Lower lobe of right lung (tissue), 2 donors: ENCODE measurements around the gene ROBO1. TPM values are rescaled to one million over a fixed set of nuclear protein-coding genes. Genes with fewer than 3 reads are reported as not detected.

Experiments
- ATAC-seq, 2 donors: fragments of 200-7000 bp; cut with Tn5 transposase; one replicate each; pipeline ENCODE4 v1.9.1; 2020 to 2022; ENCODE audit warnings: mild to moderate bottlenecking in 2 of 2, moderate library complexity in 2 of 2
- DNase-seq: peaks from one replicate; pipeline ENCODE4 v3.0.0-alpha.2; 2020
- H3K27ac ChIP-seq: fragments of 200-600 bp; one replicate; pipeline ENCODE4 v1.8.0; 2022
- H3K27me3 ChIP-seq: fragments of 200-600 bp; one replicate; pipeline ENCODE4 v1.8.0; 2022; ENCODE audit warnings: low read depth
- H3K36me3 ChIP-seq: fragments of 200-600 bp; one replicate; pipeline ENCODE4 v1.8.0; 2022; ENCODE audit warnings: mild to moderate bottlenecking
- H3K4me1 ChIP-seq: fragments of 200-600 bp; one replicate; pipeline ENCODE4 v1.8.0; 2022
- H3K4me3 ChIP-seq: fragments of 200-600 bp; one replicate; pipeline ENCODE4 v1.8.0; 2022; ENCODE audit warnings: mild to moderate bottlenecking
- H3K9me3 ChIP-seq: fragments of 200-600 bp; one replicate; pipeline ENCODE4 v1.8.0; 2022
- intact Hi-C: fragments of 100-400 bp; cut with DNase I; formaldehyde crosslinking; loops from one replicate; pipeline ENCODE4 v1.11.0; 2022
- total RNA-seq: library from RNA; stranded (reverse); fragmentation: NEBNext Ultra II Directional; extraction: Animal tissue kit (Norgen Biotek cat#: 25700); gene quantifications from one replicate; pipeline ENCODE4 v1.2.1, GENCODE V29; 2021
- TF ChIP-seq, protein P1 (sequence below): fragments of 200-600 bp; IDR thresholded peaks from one replicate; pipeline ENCODE4 v1.8.0; 2022; ENCODE audit warnings: antibody characterized with exemption, mild to moderate bottlenecking
- donor health status: DM: no; HTN: yes; CAD: no; lungs with severe emphysema.

Gene ROBO1
- total RNA-seq, 1 donor from 2014 or later, result 14.8 TPM

DNA sequence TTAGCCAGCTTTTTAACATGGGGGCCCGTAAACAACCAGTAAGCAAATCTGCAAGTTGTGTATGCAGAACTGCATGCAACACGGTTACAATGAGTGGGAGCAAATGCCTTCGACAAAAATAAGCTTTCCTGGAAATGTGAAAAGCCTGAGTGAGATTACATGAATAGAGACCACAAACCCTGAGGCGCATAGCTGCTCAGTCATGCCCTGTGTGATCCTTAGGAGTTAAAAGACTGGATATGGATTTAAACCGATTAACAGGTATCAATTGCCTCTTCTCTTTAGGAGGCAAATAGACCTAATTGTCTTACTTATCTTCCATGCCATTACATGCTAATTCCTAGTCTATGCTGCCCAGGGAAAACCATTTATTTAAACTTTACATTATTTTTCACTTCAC, 810.3 kb downstream of the ROBO1 start:
- intact Hi-C loops, result no loop called here
- no peak for ATAC-seq

DNA sequence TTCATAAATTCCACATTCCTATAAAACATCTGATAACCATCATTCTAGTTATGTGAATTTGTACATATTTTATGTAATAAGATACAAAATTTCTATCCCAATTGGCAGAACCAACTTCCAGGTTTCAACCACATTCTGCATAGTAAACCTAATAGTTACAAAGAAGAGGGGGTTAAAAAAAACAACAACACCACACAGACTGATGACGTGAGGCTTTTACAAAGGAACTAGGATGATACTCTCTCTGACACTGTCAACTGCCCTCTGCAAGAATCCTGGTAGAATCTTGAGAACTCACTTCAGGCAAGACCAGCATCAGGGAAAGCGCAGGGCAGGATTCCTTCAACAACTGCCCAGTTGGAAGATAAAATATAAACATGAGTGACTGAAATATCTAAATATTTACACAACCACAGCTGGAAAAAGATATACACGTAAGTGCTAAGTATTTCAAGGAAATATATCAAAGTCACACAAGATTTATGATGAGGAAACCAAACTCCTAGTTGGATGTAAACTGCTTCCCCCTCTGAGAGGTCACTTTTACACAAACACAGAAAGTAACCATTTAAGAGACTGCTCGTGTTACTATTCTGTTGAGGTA, 816.4 kb downstream of the ROBO1 start:
- no peak for DNase-seq
- H3K36me3 ChIP-seq, result no peaks in the 10 kb centered on the region
- intact Hi-C loops, result no loop called here

More for the DNA sequence above, 810.3 kb downstream of the ROBO1 start:
- H3K27ac ChIP-seq, result no peak overlapping the region
- TF ChIP-seq, protein P1, sequence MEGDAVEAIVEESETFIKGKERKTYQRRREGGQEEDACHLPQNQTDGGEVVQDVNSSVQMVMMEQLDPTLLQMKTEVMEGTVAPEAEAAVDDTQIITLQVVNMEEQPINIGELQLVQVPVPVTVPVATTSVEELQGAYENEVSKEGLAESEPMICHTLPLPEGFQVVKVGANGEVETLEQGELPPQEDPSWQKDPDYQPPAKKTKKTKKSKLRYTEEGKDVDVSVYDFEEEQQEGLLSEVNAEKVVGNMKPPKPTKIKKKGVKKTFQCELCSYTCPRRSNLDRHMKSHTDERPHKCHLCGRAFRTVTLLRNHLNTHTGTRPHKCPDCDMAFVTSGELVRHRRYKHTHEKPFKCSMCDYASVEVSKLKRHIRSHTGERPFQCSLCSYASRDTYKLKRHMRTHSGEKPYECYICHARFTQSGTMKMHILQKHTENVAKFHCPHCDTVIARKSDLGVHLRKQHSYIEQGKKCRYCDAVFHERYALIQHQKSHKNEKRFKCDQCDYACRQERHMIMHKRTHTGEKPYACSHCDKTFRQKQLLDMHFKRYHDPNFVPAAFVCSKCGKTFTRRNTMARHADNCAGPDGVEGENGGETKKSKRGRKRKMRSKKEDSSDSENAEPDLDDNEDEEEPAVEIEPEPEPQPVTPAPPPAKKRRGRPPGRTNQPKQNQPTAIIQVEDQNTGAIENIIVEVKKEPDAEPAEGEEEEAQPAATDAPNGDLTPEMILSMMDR, result no peak
- H3K4me1 ChIP-seq, result no peaks in the 10 kb centered on the region
- no peak for DNase-seq
- H3K4me3 ChIP-seq, result no peak overlapping the region
- no peaks in the 10 kb centered on the region for H3K36me3 ChIP-seq
- H3K27me3 ChIP-seq, result no peaks in the 10 kb centered on the region
- no peaks in the 10 kb centered on the region for H3K9me3 ChIP-seq

DNA sequence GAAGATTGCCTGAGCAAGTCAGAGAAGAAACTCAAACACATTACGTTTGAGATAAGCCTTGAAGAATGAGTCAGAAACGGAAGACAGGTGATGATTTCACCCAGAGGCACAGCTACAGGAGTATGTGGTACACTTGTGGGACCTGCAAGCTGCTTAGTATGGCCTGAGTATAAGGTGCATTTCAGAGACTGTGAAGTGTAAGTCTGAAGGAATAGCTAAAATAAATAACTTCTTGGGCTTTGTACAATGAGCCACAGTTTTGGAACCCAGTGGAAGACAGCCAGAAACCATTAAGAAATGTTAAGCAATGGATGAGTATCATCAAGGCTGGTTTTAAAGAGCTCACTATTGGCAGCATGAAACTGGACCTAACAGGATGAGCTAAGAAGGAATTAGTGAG, 826.2 kb downstream of the ROBO1 start:
- intact Hi-C loops, result no loop called here
- no peaks in the 10 kb centered on the region for H3K4me1 ChIP-seq
- no peaks in the 10 kb centered on the region for H3K36me3 ChIP-seq
- H3K4me3 ChIP-seq, result no peak overlapping the region
- H3K27ac ChIP-seq, result no peak overlapping the region
- ATAC-seq (peak; percentile 61 to 80), DNase-seq (no peak)
- H3K9me3 ChIP-seq, result no peaks in the 10 kb centered on the region
- TF ChIP-seq, protein P1, result no peak
- H3K27me3 ChIP-seq, result no peaks in the 10 kb centered on the region

More for the DNA sequence above, 816.4 kb downstream of the ROBO1 start:
- no peak for ATAC-seq
- no peak overlapping the region for H3K27ac ChIP-seq
- no peaks in the 10 kb centered on the region for H3K27me3 ChIP-seq
- no peak overlapping the region for H3K4me3 ChIP-seq
- H3K4me1 ChIP-seq, result no peaks in the 10 kb centered on the region
- H3K9me3 ChIP-seq, result no peaks in the 10 kb centered on the region
- TF ChIP-seq, protein P1, result no peak

DNA sequence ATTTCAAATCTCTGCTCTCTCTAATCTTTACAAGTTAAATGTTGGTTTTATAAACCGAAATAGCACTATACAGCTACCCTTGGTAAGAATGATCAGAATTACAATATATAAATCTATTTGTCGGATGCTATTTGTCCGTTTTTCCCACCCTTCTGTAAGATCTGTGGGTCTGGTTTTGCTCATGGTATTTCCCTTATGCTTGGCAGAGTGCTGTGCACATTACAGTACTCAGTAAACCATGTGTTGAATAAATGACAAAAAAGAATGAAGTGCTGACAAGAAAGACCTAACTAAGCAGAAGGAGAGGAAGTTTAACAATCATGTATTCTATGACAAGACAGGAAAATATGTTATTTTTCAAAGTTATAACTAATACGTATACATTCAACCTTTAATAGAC, 827.2 kb downstream of the ROBO1 start:
- no peaks in the 10 kb centered on the region for H3K9me3 ChIP-seq
- no peak overlapping the region for H3K27ac ChIP-seq
- ATAC-seq (no peak), DNase-seq (no peak)
- no peaks in the 10 kb centered on the region for H3K36me3 ChIP-seq
- TF ChIP-seq, protein P1, result no peak
- intact Hi-C loops, result no loop called here
- no peaks in the 10 kb centered on the region for H3K27me3 ChIP-seq
- H3K4me3 ChIP-seq, result no peak overlapping the region
- H3K4me1 ChIP-seq, result no peaks in the 10 kb centered on the region

DNA sequence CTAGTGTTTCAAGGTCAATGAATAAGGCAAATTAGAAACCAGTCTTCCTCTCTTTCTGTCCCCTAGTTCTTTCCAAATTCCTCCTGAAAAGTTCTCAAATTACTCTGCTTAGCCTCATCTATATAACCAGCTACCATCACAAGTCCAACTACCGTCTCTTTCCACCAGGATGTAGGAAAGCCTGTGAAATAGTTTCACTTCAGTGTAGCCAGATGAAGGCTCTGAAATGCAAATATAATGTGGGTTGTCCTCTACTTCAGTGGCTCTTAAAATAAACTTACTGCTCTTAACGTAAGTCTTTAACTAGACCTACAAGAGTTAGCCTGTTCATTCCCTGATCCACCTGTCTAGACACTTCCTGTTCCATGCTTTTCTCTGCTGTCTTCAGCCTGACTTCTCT, 827.7 kb downstream of the ROBO1 start:
- H3K9me3 ChIP-seq, result no peaks in the 10 kb centered on the region
- ATAC-seq (no peak), DNase-seq (no peak)
- H3K27ac ChIP-seq, result no peak overlapping the region
- intact Hi-C loops, result no loop called here
- no peaks in the 10 kb centered on the region for H3K4me1 ChIP-seq
- no peaks in the 10 kb centered on the region for H3K27me3 ChIP-seq
- no peak overlapping the region for H3K4me3 ChIP-seq
- TF ChIP-seq, protein P1, result no peak
- no peaks in the 10 kb centered on the region for H3K36me3 ChIP-seq

DNA sequence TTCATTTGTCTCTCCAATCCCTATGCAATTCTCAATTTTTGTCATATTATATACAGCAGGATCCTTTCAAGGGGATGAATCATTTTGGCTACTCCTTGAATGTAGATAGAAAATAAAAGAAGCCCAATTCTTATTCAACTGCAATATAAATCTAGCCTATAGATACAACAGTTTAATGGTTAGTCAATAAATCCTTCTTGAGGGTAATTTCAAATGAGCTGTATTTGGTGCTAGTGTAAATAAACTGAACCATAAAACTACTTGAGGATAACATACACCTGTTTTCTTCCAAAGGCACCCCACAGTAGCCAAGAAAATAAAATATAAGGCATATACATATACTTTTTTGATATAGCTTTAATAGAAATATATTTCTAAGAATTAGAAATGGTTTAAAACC, 830.3 kb downstream of the ROBO1 start:
- H3K27ac ChIP-seq, result no peak overlapping the region
- TF ChIP-seq, protein P1, result no peak

More for the DNA sequence above, 830.3 kb downstream of the ROBO1 start:
- no peaks in the 10 kb centered on the region for H3K27me3 ChIP-seq
- no peak overlapping the region for H3K4me3 ChIP-seq
- ATAC-seq, result no peak
- H3K9me3 ChIP-seq, result no peaks in the 10 kb centered on the region
- DNase-seq, result no peak
- intact Hi-C loops, result no loop called here
- no peaks in the 10 kb centered on the region for H3K4me1 ChIP-seq
- no peaks in the 10 kb centered on the region for H3K36me3 ChIP-seq
